RPMI7951 (cell line): ENCODE results near the gene FAM170B. TPM values are rescaled to one million over a fixed set of nuclear protein-coding genes. Genes with fewer than 3 reads are reported as not detected.

Experiments
- DNase-seq: peaks from one replicate; pipeline ENCODE4 v3.0.0-alpha.2; 2012; ENCODE audit warnings: low read depth
- total RNA-seq: library from RNA; depleted of rRNA; stranded (reverse); fragments of >200 nt; shearing (Covaris generic); gene quantifications from 2 replicates; pipeline ENCODE4 v1.2.3, GENCODE V29; 2014; rRNA removed

FAM170B gene
- not detected in 2 replicates for total RNA-seq

DNA sequence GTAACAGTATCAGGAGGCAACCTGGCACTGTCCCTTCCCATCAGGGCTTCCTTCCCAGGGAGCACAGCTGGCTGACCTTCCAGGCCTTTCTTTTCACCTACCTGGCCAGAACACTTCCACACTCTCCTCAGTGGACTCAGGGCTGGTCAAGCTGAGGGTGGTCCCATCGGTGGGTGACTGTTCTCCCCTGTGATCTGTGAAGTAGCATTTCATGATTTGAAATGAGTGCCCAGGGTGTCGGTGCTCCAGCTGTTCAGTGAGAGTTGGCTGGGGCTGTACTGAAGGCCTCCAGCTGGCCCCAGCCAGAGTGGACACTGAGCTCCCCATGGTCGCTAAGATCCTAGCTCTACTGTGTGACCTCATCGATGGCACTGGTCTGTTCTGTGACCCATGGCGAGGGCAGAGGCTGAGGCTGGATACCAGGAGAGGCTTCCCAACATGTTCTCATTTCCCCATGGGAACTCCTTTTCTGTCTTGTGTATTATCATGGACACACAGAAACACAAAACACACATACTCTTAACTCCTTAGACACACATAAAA, at the start of gene FAM170B:
TSS of gene FAM170B (minus strand) at position 316 of the 543 bp plus-strand sequence. CDS start at position 213, 103 bp downstream.
- DNase-seq, result no peak

DNA sequence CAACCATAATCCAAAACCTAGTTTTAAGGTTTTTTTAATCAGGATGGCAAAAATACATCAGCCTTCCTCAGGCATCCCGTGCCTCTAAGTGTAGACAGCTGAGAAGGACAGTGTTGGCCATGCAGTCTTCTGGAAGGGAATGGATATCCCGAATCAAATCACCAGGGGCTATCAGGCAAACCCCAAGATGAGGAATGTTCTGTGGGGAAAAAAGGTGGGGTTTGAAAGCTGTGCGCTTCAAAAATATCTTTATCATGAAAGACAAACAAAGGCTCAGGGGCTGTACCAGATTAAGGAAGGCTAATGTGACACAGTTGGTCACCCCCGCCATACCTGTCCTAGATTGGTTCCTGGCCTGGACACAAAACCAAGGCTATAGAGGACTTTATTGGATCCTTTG, 49.0 kb upstream of the FAM170B start:
- DNase-seq, result no peak

DNA sequence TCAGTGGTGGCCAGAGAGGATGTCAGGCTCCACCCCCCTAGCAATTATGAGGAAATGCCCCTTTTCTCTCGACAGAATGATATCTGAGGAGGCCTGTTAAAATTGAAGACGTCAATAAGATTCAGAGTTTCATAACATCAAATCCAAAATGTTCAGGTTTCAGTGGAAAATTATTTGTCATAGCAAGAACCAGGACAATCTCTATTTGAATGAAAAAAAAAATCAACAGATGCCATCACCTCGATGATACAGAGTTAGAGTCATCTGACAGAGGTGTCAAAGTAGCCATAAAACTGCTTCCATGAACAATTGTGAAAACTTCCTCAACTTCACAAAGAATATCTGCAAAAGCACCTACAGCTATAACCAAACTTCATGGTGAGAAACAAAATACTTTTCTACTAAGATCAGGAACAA, 46.6 kb upstream of the FAM170B start:
- no peak for DNase-seq

DNA sequence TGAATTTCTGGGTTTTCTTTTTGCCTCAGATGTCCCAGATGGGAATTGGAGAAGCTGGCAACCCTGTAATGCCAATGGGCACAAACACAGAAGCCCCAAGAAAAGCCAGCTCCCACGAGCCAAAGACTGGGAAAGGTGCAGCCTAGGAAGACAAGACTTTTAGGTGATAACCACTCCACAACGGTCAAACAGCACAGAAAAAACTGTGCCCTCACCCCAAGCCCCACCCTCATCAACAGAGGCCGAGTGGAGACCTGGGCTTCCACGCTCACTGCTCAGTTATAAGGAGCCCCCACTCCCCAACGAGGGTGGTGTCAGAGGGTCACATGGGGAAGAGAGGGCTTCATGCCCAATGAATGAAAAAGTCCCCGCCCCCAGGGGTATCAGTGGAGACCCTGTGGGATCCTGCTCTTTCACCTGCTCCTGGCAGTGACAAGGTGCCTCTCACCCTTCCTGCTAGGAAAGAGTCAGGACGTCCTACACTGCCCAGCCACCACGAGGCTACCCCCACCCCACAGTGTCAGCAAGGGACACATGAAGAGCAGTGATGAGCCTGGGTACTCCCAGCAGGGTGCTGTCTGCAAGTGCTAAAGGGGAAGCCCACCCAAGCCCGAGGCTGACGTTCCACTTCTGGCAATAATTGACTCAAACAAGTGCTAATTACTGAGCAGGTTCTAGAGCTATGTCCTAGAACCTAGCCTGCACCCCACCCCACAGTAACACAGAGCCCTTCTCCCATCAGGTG, 46.0 kb upstream of the FAM170B start:
- DNase-seq, result no peak

DNA sequence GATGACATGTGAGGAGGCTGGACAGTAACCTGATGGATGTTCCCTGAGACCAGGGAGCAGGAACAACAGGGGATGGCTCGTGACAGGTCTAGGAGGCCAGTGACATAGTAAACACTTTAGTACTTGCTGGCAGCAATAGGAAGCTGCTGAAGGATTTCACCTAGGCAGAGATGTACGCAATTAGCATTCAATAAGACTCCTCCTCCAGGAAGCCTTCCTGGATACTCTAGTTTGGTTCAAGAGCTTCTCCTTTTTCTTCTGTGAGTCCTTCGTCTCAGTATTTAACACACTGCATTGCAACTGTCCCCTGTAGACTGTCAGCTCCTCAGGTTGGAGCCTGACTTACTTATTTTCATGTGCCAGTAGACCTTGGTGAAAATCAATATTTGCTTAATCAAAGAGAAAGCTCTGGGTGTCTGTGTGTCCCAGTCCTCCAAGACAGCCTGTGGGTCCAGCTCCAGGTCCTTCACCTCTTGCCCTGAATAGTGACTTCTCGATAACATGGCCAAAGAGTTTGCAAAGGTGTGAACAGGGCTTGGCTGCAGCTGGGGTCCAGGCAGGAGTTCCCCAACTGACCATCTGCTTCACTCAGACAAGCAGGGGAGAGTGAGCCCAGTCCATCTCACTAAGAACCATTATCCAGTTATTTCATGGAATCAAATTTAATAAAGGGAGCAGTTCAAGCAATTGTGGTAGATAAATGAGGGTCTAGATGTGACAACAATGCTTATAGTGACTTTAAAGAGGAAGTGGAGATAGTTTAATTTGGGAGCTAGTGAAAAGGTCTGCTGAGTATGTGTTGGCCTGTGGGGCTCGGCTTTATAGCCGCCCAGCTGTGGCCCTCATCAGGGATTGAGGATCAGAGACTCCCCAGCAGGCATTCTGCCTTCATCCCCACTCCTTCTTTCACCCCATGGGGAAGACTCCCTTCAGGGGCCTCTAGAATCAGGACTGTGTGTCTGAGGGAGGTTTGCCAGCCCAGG, 45.0 kb upstream of the FAM170B start:
- DNase-seq, result no peak

DNA sequence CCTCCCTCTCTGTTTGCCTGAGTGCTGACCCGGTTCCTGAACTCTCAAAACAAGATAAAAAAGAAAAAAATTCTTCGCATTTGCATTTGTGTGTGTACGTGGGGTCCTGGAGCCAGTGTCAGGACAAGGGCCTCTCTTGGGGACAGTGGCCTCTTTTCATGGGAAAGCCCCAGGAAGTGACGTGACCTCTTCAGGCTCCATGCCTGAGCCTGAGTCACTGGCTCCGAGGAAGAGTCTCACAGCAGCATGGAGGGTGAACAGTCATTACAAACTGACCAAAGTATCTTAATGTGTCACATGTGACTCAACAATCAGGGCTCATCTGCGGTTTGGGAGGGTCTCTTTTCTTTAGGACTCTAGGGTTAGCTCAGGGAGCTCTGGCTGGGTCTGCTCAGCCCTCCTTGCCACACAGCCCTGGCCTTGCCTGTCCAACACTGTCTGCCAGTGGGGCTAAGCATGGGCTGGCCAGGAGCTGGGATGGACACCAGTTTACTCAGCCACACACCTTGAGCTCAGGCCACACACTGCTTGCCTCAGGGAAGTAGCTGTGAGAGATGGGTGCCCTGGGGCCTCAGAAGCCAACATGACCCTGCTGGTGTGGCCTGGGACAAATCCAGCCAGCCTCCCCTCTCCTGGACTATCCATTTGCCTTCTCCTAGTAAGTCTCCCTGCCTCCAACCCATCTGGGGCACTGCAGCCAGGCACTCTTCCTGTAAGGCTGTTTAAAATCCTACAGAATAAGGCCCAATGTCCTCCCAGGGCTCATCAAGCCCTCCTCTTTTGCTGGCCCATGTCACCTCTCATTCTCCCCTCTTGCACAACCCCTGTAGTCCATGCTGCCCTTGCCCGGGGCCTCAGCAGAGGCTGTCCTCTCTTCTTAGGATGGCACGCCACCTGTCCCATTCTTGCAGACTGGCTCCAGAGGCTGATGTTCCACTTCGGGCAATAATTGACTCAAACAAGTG, 43.9 kb upstream of the FAM170B start:
- DNase-seq, result peak; percentile 88

DNA sequence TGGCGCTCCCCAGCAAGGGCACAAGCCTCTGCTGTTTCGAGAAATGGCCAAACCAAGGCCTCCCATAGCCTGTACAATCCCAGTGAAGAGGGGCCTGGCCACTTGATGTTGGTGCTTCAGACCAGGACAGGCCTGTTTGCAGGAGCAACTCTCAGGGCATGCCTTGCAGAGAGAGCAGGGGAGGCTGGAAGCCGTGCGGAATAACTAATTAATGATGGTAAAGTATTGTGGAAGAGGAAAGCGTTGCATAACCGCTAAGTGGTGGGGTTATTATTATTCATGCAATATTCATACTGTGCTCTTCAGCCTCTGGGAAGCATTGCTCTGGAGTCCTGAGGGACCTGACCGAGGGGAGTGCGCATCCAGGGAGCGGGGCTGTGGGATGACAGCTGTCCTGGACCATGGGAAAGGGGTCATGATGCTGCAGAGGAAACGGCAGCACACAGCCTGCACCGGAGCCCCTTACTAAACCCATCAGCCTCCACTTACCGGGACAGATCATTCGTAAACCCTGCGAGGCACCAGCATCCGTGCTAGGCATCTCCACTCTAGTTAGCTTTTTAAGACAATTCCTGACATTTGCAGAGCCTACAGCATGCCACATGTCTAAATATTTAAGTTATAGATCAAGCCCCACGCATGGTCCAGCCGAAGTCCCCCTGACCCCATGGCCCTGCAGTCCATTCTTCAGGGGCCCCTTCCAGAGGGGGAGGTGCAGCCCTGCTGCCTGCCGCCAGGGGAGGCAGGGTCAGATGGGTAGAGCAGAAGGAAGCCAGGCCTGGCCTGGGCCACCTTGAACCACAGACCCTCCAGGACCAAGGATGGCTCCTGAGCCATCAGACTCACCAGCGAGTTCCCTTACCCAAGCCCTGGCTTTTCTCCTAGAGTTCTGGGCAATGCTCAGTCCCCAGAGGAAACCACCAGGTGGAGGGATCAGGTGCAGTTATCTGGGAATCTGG, 42.8 kb upstream of the FAM170B start:
- DNase-seq, result no peak

DNA sequence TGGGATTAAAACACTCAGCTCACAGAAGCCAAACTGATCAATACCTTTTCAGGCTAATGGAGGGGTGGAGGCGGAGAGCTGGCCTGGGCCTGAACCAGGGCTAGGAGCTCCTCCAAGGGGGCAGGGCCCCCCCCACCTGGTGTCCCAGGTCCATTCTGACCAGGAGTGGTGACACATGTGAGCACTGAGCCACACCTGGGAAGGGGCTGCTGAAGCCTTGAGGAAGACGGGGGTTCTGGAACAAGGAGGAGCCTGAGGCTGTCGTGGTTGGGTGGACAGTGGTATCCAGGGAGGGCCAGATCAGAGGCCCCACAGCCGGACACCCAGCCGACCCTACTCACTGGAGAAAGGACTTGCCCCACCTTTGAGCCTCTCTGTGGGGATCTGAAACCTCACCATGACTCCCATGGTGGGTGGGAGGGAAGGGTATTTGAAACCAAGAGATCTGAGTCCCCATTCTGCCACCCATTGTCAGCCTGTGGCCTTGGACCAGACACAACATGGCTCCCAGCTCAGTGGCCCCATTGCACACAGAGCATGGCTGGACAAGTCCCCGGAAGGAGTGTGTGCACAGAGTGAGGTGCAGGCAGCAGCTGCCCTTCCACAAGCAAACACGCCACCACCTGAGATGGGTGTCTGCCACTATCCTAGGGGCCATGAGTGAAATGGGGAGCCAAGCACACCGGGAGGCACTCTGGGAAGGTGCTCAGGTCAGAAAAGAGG, 41.9 kb upstream of the FAM170B start:
- DNase-seq, result no peak

DNA sequence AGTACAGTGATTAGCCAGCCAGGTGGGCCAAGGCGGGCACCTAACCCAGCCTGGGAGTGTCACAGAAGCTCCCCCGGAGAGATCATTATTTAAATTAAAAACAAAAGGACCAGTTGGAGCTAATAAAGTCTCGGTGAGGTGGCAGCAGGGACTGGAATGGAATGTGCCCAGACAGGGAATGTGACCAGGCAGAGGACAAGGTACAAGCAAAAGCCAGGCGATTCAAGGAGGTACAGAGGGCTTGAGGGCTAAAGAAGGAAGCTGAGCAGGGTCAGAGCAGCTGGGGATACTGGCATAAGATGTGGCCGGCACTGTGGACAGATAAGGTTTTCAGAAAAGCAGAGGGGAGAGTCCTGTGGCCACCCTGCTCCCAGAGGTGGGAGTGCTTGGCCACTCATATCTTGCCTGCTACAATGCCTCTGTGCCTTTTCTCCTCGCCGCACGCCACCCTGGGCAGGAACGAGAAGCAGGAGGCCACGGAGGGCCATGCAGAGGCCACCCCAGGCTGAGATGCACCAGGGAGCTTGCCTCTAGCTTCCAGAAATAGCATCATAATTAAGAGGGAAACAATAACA, 41.2 kb upstream of the FAM170B start:
- DNase-seq, result no peak

DNA sequence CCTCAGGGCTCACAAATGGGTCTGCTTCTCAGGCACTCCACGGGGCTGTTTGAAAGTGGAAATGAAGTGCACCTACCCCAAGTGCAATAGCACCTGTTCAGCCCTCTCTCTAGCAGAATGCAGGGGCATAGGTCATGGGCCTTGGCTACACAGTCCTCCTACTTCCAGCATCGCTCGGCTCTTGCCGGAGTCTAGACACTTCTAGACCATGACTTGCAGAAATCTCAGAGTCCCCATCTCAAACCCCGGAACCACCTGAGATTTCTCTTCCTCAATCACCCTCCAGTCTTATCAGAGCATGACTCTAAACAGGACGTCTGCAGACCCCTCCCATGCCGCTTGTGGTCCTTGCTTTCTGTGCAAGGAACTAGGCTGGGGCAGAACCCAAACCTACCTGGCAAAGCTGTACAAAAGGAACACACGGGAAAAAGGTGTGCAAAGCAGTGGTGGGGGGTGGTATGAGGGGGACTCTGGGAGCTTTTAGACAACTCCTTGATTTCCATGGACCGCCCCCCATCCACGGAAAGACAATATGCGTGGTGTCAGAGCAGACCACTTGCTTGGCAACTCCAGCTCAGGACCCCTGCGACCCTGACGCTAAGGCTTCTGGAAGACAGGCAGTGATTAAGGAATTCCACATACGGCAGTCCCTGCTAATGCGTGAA, 40.6 kb upstream of the FAM170B start:
- DNase-seq, result no peak

DNA sequence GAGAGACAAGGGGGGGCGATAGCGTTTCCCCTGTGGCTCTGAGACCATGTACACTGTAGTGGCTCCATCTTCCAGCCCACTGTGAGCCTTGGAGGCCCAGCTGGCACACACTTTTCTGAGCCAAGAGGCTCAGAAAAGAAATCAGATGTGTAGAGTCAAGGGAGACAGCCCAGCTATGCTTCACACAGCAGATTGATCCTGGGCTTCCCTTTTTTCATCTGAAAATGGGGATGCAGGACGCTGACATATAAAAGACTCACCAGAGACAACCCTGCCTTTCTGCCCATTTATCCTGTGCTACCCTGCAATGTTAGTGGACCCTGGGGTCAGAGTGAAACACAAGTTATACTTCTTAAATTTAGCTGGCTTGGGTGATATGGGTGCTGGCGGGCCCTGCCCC, 40.0 kb upstream of the FAM170B start:
- DNase-seq, result no peak

DNA sequence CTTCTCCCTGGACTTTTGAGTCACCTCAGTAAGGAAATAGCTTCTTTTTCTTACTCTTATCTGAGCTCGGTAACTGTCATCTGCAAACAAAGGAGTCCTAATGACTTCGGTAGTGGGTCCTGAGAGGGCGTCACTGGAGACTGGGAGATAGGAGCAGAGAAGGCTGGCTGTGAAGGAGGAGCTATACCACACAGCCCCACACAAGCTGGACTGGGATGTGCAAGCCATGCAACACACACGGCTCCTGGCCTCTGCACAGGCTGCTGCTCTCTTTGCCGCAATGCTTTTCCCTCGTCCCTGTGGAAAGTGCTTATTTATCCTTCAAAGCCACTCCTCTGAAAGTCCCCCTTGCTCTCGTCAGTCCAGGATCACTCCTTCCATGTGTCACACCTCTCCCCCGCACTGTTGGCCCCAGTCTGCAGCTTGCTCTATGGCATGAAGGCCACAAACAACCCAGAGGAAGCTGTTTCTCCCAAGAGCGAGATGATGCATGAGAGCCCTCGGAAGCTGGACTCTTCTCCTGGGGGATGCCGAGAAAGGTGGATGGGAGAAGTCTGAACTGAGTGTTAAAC, 39.5 kb upstream of the FAM170B start:
- DNase-seq, result no peak

DNA sequence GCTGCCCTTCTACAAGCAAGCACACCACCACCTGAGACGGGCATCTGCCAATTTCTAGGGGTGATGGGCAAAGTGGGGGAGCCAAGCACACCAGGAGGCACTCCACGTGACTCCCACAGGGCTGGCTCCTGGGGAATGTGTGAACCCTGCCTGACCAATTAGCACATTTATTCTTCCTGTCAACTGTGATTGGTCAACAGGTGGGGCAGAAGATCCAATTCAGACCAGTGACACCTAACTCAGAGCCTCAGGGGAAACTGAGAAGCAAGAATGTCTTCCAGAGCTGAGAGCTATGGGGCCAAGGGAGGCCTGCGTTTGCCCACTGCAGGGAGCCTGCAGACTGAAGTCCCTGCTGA, 38.9 kb upstream of the FAM170B start:
- no peak for DNase-seq

DNA sequence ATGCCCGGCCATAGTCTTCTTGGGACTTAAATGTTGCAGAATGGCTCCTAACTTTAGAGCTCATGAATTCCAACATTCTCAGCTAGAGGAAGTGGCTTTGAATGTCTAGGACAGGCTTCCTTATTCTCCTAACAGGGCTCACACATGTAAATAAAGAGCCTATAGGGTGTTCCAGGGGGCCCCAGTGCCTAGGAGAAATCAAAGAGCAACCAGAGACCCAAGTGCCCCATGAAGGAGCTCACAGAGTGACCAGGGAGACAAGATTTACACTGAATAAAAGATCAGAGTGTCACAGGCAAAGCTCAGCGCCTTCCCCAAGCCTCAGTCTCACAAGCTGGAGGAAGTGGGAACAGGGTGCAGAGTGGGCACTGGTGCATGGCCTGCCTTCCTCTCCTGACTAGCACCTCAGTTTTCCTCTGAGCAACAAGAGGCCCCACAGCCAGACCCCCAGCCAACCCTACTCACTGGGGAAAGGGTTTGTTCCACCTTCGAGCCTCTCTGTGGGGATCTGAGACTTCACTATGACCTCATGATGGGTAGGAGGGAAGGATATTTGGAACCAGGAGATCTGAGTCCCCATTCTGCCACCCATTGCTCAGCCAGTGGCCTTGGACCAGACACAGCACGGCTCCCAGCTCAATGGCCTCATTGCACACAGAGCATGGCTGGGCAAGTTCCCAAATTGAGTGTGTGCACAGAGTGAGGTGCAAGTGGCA, 38.4 kb upstream of the FAM170B start:
- no peak for DNase-seq

DNA sequence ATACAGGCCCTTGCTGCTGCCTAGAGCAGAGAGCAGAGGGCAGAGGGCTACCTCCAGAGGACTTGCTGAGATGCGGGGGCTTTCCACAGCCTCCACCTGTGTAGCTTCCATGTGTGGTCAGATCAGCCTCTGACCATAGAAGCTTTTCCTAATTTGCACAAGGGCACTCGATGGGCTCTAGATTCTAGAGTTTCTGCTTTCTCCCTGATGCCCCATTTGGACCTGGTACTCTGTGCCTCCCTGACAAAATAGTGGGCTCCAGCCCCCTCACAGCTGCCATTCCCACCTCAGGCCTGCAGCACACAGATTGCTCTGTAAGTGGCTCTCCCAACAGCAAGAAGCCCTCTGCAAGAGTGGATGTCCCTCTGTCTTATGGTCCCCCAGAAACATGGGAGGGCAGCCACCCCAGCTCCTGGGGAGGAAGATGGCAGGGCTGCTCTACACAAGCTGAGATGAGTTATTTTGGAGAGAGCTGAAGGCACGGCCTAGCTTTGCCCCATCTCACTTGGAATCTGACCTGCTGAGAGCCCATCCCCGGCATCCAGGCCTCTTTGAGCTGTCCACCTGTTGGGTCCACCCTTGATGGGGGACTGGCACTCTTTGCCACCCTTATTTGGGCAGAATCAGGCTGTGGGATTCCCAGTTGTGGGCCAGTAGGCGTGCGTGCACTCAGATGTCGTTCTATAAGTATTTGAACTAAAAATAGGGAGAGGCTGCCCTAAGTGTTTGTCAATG, 37.7 kb upstream of the FAM170B start:
- no peak for DNase-seq

DNA sequence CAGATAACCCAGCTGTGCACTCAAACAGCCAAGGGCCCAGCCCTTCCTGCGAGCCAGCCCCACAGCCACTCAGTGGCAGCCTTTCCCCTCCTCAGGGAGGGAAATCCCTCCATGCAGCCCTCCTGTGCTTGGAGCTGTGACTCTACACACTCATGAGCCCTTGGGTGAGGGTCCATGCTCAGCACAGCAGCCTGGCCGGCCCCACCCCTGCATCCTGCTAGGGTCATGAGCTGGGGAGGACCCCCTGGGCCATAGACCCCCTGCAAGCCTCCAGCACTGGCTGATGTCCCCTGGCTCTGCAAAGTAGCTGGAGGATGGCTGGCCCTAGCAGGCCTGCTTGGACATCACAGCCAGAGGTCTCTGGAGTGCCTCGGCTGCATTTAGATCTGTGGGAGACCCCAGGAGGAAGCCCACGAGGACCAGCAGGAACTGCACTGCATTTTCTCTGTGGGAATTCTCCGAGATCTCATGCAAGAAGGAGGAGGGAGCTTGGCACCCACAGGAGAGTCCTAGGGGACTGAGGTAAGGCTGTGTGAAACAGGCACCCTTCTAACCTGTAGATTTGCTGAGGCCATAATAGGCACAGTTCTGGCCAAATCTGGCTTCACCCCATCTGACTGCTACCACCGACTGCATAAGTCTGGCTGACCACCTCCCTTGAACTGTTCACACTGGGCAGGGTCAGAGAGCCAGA, 37.0 kb upstream of the FAM170B start:
- DNase-seq, result no peak
